ENCODE results near the gene SRRT. TPM values are rescaled to one million over a fixed set of nuclear protein-coding genes. Genes with fewer than 3 reads are reported as not detected.
A peak's percentile ranks its signal among the peaks of the same experiment; 100 is the strongest.

Gene SRRT
- total RNA-seq, 4 donors from 2014 or later, result 72.6 to 124 (median 88.6) TPM

- TF ChIP-seq POLR2A (IDR thresholded peaks at IDR 0.05) (no peak), EP300 (IDR thresholded peaks at IDR 0.05) (no peak), CTCF (IDR thresholded peaks at IDR 0.05) (no peak)
- H3K4me1 ChIP-seq, result peaks cover 0 to 40% (median 23%) of the 10 kb centered on the region in 4 donors
- no peaks in the 10 kb centered on the region for H3K36me3 ChIP-seq
- H3K27ac ChIP-seq, result peak within 1 kb of the TSS in 1 of 4 donors; percentile 26
- no peaks in the 10 kb centered on the region for H3K9me3 ChIP-seq
- WGBS, 2 donors, result 0% methylated on average over 27 of the region's 32 CpGs; no CpG with 5 or more reads in 1 of the 2 donors
- H3K27me3 ChIP-seq, result peaks cover 2 to 71% of the 10 kb centered on the region in 2 donors
- DNase-seq (ENCODE audit: low spot score in 2 of 2), result no peak
- H3K4me3 ChIP-seq, result peak within 1 kb of the TSS; percentile 11 to 46 (median 36)
Observed at GRCh38 chr7:100895701-100895955, 20.7 kb downstream of the SRRT start, which contains the start of gene ACHE. ACHE (minus strand) TSS chr7:100895888; CDS start chr7:100894232, 1,656 bp downstream.

- Histone ChIP-seq H3K4me3 (peak overlapping the region in 3 of 4 donors; percentile 19 to 46 (median 40)), H3K27ac (no peak overlapping the region), H3K36me3 (no peaks in the 10 kb centered on the region), H3K4me1 (peaks cover 0 to 35% (median 20%) of the 10 kb centered on the region in 4 donors), H3K27me3 (peaks cover 2 to 76% of the 10 kb centered on the region in 2 donors), H3K9me3 (no peaks in the 10 kb centered on the region)
- TF ChIP-seq EP300 (IDR thresholded peaks at IDR 0.05) (no peak), POLR2A (IDR thresholded peaks at IDR 0.05) (no peak)
- DNase-seq (ENCODE audit: low spot score in 2 of 2), result no peak
- WGBS, 2 donors, result 2 to 4% methylated on average over 30 to 39 of the region's 54 CpGs
Observed at GRCh38 chr7:100895956-100896731, 21.2 kb downstream of the SRRT start.

GRCh38 chr7:100896732-100897608 lies 22.1 kb downstream of the SRRT start:
- no peaks in the 10 kb centered on the region for H3K9me3 ChIP-seq
- 2 to 3% methylated on average over 9 to 25 of the region's 95 CpGs for WGBS, 2 donors
- no peak overlapping the region for H3K27ac ChIP-seq
- H3K36me3 ChIP-seq, result no peaks in the 10 kb centered on the region
- H3K4me1 ChIP-seq, result peaks cover 0 to 31% (median 20%) of the 10 kb centered on the region in 4 donors
- peak overlapping the region in 3 of 4 donors; percentile 19 to 46 (median 20) for H3K4me3 ChIP-seq
- TF ChIP-seq CTCF (IDR thresholded peaks at IDR 0.05) (peak; percentile 56 to 87 (median 82)), POLR2A (IDR thresholded peaks at IDR 0.05) (no peak), EP300 (IDR thresholded peaks at IDR 0.05) (no peak)
- no peak for DNase-seq (ENCODE audit: low spot score in 2 of 2)
- H3K27me3 ChIP-seq, result peaks cover 2 to 78% of the 10 kb centered on the region in 2 donors

GRCh38 chr7:100897772-100898454 lies 23.0 kb downstream of the SRRT start:
- Histone ChIP-seq H3K4me3 (no peak overlapping the region), H3K27me3 (peaks cover 2 to 81% of the 10 kb centered on the region in 2 donors), H3K4me1 (peaks cover 0 to 31% (median 20%) of the 10 kb centered on the region in 4 donors), H3K36me3 (no peaks in the 10 kb centered on the region), H3K27ac (no peak overlapping the region), H3K9me3 (no peaks in the 10 kb centered on the region)
- 81 to 84% methylated on average over 13 of the region's 13 CpGs for WGBS, 2 donors
- TF ChIP-seq EP300 (IDR thresholded peaks at IDR 0.05), result no peak
- TF ChIP-seq POLR2A (IDR thresholded peaks at IDR 0.05), result no peak
- TF ChIP-seq CTCF (IDR thresholded peaks at IDR 0.05), result no peak
- DNase-seq (ENCODE audit: low spot score in 2 of 2), result no peak

- Histone ChIP-seq H3K9me3 (no peaks in the 10 kb centered on the region), H3K4me1 (peaks cover 0 to 30% (median 19%) of the 10 kb centered on the region in 4 donors), H3K36me3 (no peaks in the 10 kb centered on the region), H3K27me3 (peaks cover 2 to 67% of the 10 kb centered on the region in 2 donors), H3K4me3 (no peak overlapping the region), H3K27ac (no peak overlapping the region)
- TF ChIP-seq CTCF (IDR thresholded peaks at IDR 0.05), result no peak
- no peak for TF ChIP-seq EP300 (IDR thresholded peaks at IDR 0.05)
- TF ChIP-seq POLR2A (IDR thresholded peaks at IDR 0.05), result no peak
- 80 to 94% methylated on average over 5 of the region's 5 CpGs for WGBS, 2 donors
- no peak for DNase-seq (ENCODE audit: low spot score in 2 of 2)
Observed at GRCh38 chr7:100899432-100899831, 24.5 kb downstream of the SRRT start.

Measured in tibial nerve (tissue), 4 donors.